HepG2 (cell line): ENCODE measurements around the gene GPER1. TPM values are rescaled to one million over a fixed set of nuclear protein-coding genes. Genes with fewer than 3 reads are reported as not detected.

Source experiments
- BCLAF1 ChIP-seq: fragments of 450-650 bp; IDR thresholded peaks from 2 replicates; pipeline ENCODE4 v1.6.1; 2017; ENCODE audit warnings: mild to moderate bottlenecking
- FUBP1 ChIP-seq: sonication (generic); formaldehyde crosslinking; IDR thresholded peaks from 2 replicates; pipeline ENCODE4 v1.5.1; 2020; ENCODE audit warnings: missing genetic modification reagents, mild to moderate bottlenecking, borderline replicate concordance
- GABPB1 ChIP-seq: IDR thresholded peaks from 2 replicates; pipeline ENCODE4 v1.6.1; 2016; ENCODE audit warnings: mild to moderate bottlenecking, missing genetic modification reagents, moderate library complexity, missing compliant biosample characterization
- RFX1 ChIP-seq: fragments of 450-650 bp; IDR thresholded peaks from 2 replicates; pipeline ENCODE4 v1.6.1; 2017
- U2AF1 ChIP-seq: fragments of 200-400 bp; formaldehyde crosslinking; optimal IDR thresholded peaks from 2 replicates; pipeline ENCODE3; 2017; ENCODE audit warnings: mild to moderate bottlenecking, low read depth, low read length
- ZBTB14 ChIP-seq: sonication (generic); formaldehyde crosslinking; IDR thresholded peaks from 2 replicates; pipeline ENCODE4 v1.4.0; 2020; ENCODE audit warnings: missing genetic modification reagents
- ZNF776 ChIP-seq: sonication (generic); formaldehyde crosslinking; IDR thresholded peaks from 2 replicates; pipeline ENCODE4 v1.4.0; 2020; ENCODE audit warnings: mild to moderate bottlenecking, missing genetic modification reagents
- polyA plus RNA-seq, 8 experiments: library from polyadenylated mRNA; depleted of rRNA in 3 of 8; stranded (reverse) in 7 of 8; unstranded in 1 of 8; fragments of >200 nt; fragmentation: Illumina TruSeq in 4 of 8; extraction: Trizol in 4 of 8; gene quantifications; 2 replicates each; pipeline versions ENCODE4 v1.2.1 to v1.2.3, GENCODE V29; 2011 to 2016; ENCODE audit warnings: low read depth in 4 of 8, missing spikeins in 1 of 8, mixed read lengths in 1 of 8; ENCODE audit not compliant: insufficient read depth in 1 of 8
- total RNA-seq, 5 experiments: library from RNA; depleted of rRNA; stranded (reverse); fragments of >200 nt; fragmentation: Illumina TruSeq; extraction: Trizol; gene quantifications; 2 replicates each; pipeline ENCODE4 v1.2.3, GENCODE V29; 2016; ENCODE audit warnings: low read depth in 1 of 5

Gene GPER1
- total and polyA plus RNA-seq, 2 of the 13 experiments (the other 11 are each of a cell fraction or from before 2014, with no cell fraction given), result 12.7 to 19.7 TPM

GRCh38 chr7:1103789-1104515 lies 16.0 kb downstream of the GPER1 start (continued):
- TF ChIP-seq FUBP1 (no peak), GABPB1 (CRISPR knock-in tag) (0 out of 2 replicates have a peak, but pooled peaks have one; percentile 5), BCLAF1 (no peak), U2AF1 (no peak), ZNF776 (CRISPR knock-in tag) (peak; percentile 43; the same call in 1 of the 2 replicates), ZBTB14 (CRISPR knock-in tag) (no peak), RFX1 (no peak)
